ENCODE data around the gene SLC6A4. TPM values are rescaled to one million over a fixed set of nuclear protein-coding genes. Genes with fewer than 3 reads are reported as not detected.

The SLC6A4 gene
- total and polyA plus RNA-seq, 10 donors: under 0.01 to 0.34 (median 0.15) TPM; not detected in 3

- H3K9me3 ChIP-seq: no peaks in the 10 kb centered on the region
- no peak for DNase-seq
- H3K27ac ChIP-seq: no peak overlapping the region
- H3K4me3 ChIP-seq: no peak overlapping the region
- H3K27me3 ChIP-seq (replicated peaks in 1 of 7): no peaks in the 10 kb centered on the region
- H3K4me1 ChIP-seq: no peaks in the 10 kb centered on the region
- no peak for TF ChIP-seq CTCF (IDR thresholded peaks at IDR 0.05 in 8 of 11, conservative IDR thresholded peaks at IDR 0.05 in 3 of 11)
- intact Hi-C loops (cut with DNase I; ENCODE audit: low total_unique reads): no loop called here
- WGBS, 5 donors: 57 to 68% (median 59%) methylated on average over 2 of the region's 2 CpGs
- H3K36me3 ChIP-seq: peaks cover 0 to 99% (median 51%) of the 10 kb centered on the region in 6 donors
Measured at GRCh38 chr17:30263552-30264333, 28.2 kb upstream of the SLC6A4 start.

GRCh38 chr17:30256756-30257506 is 21.4 kb upstream of the SLC6A4 start:
- Histone ChIP-seq H3K4me1 (no peaks in the 10 kb centered on the region), H3K27me3 (replicated peaks in 1 of 7) (no peaks in the 10 kb centered on the region), H3K27ac (no peak overlapping the region), H3K36me3 (peaks cover 0 to 97% (median 54%) of the 10 kb centered on the region in 6 donors), H3K4me3 (no peak overlapping the region), H3K9me3 (no peaks in the 10 kb centered on the region)
- DNase-seq: no peak
- intact Hi-C loops (cut with DNase I; ENCODE audit: low total_unique reads): no loop called here
- TF ChIP-seq POLR2AphosphoS5 (IDR thresholded peaks at IDR 0.05): no peak
- TF ChIP-seq CTCF (IDR thresholded peaks at IDR 0.05 in 8 of 11, conservative IDR thresholded peaks at IDR 0.05 in 3 of 11): no peak
- no peak for TF ChIP-seq POLR2A (IDR thresholded peaks at IDR 0.05)
- WGBS, 5 donors: 84 to 93% (median 88%) methylated on average over 5 of the region's 5 CpGs

- Histone ChIP-seq H3K4me3 (no peak overlapping the region), H3K4me1 (no peaks in the 10 kb centered on the region), H3K27me3 (replicated peaks in 1 of 7) (no peaks in the 10 kb centered on the region), H3K27ac (no peak overlapping the region), H3K9me3 (no peaks in the 10 kb centered on the region), H3K36me3 (peaks cover 0 to 98% (median 43%) of the 10 kb centered on the region in 6 donors)
- 80 to 95% (median 93%) methylated on average over 1 of the region's 1 CpG for WGBS, 5 donors
- DNase-seq: no peak
- intact Hi-C loops (cut with DNase I; ENCODE audit: low total_unique reads): no loop called here
- TF ChIP-seq POLR2A (IDR thresholded peaks at IDR 0.05) (no peak), CTCF (IDR thresholded peaks at IDR 0.05 in 8 of 11, conservative IDR thresholded peaks at IDR 0.05 in 3 of 11) (no peak), POLR2AphosphoS5 (IDR thresholded peaks at IDR 0.05) (no peak)
Measured at GRCh38 chr17:30254150-30254549, 18.7 kb upstream of the SLC6A4 start.

- intact Hi-C loops (cut with DNase I; ENCODE audit: low total_unique reads): no loop called here
- TF ChIP-seq POLR2AphosphoS5 (IDR thresholded peaks at IDR 0.05) (no peak), POLR2A (IDR thresholded peaks at IDR 0.05) (no peak), CTCF (IDR thresholded peaks at IDR 0.05 in 8 of 11, conservative IDR thresholded peaks at IDR 0.05 in 3 of 11) (no peak)
- 92 to 98% (median 93%) methylated on average over 7 of the region's 7 CpGs for WGBS, 5 donors
- H3K36me3 ChIP-seq: peaks cover 2 to 98% (median 48%) of the 10 kb centered on the region in 6 donors
- H3K27me3 ChIP-seq (replicated peaks in 1 of 7): no peaks in the 10 kb centered on the region
- no peaks in the 10 kb centered on the region for H3K9me3 ChIP-seq
- no peaks in the 10 kb centered on the region for H3K4me1 ChIP-seq
- H3K4me3 ChIP-seq: no peak overlapping the region
- DNase-seq: no peak
- H3K27ac ChIP-seq: no peak overlapping the region
Measured at GRCh38 chr17:30253312-30253711, 17.8 kb upstream of the SLC6A4 start.

All from spleen (tissue), 11 donors.